Measurements from ENCODE around the gene NSD1.

DNA sequence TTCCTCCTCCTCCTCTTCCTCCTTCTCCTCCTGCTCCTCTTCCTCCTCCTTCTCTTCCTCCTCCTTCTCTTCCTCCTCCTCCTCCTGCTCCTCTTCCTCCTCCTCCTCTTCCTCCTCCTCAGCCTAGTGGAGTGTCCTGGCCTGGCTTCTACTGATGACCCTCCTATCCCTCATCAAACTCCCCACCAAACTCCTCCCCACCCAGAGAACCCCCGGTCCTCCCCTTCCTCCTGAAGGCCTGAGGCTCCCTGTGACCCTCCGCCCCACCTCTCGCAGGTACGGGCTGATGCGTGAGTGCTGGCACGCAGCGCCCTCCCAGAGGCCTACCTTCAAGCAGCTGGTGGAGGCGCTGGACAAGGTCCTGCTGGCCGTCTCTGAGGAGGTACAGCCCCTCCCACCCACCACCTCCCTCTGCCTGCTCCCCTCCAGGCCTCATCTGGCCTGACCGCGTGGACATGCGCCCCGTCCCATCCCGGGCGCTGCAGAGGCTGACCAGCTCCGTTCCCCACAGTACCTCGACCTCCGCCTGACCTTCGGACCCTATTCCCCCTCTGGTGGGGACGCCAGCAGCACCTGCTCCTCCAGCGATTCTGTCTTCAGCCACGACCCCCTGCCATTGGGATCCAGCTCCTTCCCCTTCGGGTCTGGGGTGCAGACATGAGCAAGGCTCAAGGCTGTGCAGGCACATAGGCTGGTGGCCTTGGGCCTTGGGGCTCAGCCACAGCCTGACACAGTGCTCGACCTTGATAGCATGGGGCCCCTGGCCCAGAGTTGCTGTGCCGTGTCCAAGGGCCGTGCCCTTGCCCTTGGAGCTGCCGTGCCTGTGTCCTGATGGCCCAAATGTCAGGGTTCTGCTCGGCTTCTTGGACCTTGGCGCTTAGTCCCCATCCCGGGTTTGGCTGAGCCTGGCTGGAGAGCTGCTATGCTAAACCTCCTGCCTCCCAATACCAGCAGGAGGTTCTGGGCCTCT, 36.3 kb upstream of the NSD1 start:
- TF ChIP-seq POLR2A (IDR thresholded peaks at IDR 0.05) (no peak), CTCF (IDR thresholded peaks at IDR 0.05) (no peak)

Data from testis (tissue), 2 donors.